GM21360 (cell line): Measurements from ENCODE around the gene ZCCHC7.

Source experiments
- ATAC-seq: cut with Tn5 transposase; IDR thresholded peaks from one replicate; pipeline ENCODE4 v1.9.1; 2021; ENCODE audit warnings: mild to moderate bottlenecking, moderate library complexity; ENCODE audit not compliant: unreplicated experiment

ZCCHC7 gene

GRCh38 chr9:37328556-37329227 lies 208.3 kb downstream of the ZCCHC7 start:
- ATAC-seq = no peak

GRCh38 chr9:37329576-37329975 lies 209.2 kb downstream of the ZCCHC7 start:
- no peak for ATAC-seq

GRCh38 chr9:37331871-37332270 lies 211.5 kb downstream of the ZCCHC7 start:
- no peak for ATAC-seq

- no peak for ATAC-seq
Measured at GRCh38 chr9:37332578-37332977, 212.2 kb downstream of the ZCCHC7 start.

DNA sequence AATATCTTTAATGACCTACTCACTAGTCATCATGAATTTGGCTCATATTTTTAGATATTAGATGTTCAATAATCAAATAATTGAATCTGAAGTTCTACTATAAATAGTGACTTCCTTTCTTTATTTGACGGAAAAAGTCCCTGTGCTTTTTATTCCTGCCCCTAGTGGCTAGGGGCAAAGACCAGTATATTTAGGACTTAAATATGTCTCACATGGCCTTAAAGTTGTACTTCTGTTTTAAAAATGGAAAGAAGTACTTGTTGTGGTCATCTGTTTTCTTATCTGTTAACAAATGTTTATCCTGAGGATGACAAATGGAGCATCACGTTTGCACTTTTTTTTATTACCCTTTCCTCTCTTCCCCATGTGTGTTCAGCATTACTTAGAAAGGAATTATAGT lies 212.9 kb downstream of the ZCCHC7 start:
- no peak for ATAC-seq

GRCh38 chr9:37335238-37335637 lies 214.9 kb downstream of the ZCCHC7 start:
- ATAC-seq = no peak

GRCh38 chr9:37336150-37336549 lies 215.8 kb downstream of the ZCCHC7 start:
- no peak for ATAC-seq

DNA sequence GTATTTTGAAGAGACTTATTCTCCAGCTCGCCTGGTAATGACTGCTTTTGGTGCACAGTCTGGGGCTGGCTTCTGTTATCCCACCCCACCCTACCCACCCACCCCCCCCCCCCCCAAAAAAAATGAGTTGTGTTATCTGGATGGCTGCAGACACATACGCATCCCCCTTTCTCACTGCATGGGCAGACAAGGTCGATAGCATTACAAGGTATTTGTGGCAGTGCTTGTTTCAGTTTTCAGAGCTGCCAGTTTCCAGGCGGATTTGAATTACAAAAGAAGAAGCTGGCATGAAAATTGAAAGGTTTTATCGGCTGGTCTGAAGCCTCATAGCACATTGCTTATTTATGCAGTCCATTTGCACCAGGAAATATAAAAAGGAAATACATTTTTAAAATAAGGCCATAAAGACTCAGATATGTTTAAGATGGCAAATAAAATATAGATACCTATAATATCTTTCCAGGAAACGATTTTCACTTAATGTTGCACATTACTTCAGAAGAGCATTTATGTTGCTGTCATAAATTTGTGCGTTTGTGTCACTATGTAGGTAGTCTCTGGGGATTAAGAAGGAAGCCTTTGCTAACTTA lies 217.0 kb downstream of the ZCCHC7 start:
- ATAC-seq = no peak

GRCh38 chr9:37338218-37338617 lies 217.8 kb downstream of the ZCCHC7 start:
- no peak for ATAC-seq

- no peak for ATAC-seq
Measured at GRCh38 chr9:37339923-37340322, 219.5 kb downstream of the ZCCHC7 start.

GRCh38 chr9:37340961-37341360 lies 220.6 kb downstream of the ZCCHC7 start:
- no peak for ATAC-seq

- ATAC-seq = no peak
Measured at GRCh38 chr9:37341704-37342103, 221.3 kb downstream of the ZCCHC7 start.

GRCh38 chr9:37342493-37342892 lies 222.1 kb downstream of the ZCCHC7 start:
- ATAC-seq = no peak

DNA sequence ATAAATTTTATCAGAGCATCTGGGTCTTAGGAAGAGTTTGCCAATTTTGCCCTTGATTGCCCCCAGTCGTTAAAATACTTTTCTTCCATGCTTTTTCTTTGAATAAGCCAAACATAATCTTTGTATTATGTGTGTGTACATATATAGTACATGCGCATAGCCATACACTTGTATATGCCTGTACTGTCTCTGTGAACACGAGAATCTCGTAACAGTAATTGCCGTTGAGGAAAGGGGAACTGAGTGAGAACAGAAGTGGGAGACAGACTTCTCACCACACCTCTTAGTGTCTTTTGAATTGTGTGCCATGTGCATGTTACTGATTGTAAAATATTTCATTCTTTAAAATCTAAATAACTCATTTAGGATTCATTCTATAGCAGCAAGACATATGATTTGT lies 222.5 kb downstream of the ZCCHC7 start:
- peak; percentile 54 for ATAC-seq

DNA sequence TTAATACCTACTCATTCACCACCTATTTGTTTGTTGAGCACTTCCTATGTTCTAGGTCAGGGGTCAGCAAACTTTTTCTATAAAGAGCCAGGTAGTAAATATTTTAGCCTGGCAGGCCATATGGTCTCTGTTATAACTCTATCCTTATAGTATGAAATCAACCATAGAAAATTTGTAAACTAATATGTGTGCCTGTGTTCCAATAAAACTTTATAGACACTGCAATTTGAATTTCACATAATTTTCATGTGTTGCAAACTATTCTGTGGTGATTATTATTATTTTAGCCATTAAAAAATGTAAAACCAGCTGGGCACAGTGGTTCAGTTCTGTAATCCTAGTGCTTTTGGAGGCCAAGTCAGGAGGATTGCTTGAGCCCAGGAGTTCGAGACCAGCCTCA lies 223.3 kb downstream of the ZCCHC7 start:
- ATAC-seq = no peak

DNA sequence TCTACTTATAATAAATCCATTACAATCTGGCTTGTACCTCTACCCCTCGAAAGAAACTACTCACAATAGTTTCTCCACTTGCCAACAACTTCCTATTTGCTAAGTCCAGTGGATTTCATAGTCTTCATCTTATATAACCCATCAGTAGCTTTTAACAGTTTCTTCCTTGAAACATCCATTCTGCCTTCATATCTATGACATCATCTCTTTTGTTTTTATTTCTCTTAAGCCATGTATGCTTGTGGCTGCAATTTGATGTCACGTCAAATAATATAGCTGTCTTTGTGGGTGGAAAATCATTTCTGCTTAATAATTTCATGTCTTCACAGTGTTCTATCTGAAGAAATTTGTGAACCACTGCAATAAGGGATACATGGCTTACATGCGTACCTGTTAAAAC lies 224.7 kb downstream of the ZCCHC7 start:
- no peak for ATAC-seq

DNA sequence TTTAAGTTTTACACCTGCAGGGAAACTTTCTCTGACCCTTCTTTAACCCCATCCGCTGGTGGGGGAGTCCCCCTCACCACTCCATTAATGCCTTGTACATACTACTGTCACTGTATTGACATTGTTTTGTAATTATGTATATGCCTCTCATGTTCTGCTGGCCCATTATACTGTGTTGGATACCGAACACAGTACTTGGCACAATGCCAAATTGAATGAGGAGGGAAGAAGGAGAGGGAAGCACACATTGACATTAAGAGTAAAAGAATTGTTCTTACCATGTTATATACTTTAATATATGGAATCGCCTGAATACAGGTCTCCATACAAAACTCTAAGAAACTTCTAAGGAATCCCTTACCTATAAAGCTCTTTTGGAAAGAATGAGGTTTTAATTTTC lies 228.5 kb downstream of the ZCCHC7 start:
- ATAC-seq = no peak

- no peak for ATAC-seq
Measured at GRCh38 chr9:37350486-37351190, 230.3 kb downstream of the ZCCHC7 start.

DNA sequence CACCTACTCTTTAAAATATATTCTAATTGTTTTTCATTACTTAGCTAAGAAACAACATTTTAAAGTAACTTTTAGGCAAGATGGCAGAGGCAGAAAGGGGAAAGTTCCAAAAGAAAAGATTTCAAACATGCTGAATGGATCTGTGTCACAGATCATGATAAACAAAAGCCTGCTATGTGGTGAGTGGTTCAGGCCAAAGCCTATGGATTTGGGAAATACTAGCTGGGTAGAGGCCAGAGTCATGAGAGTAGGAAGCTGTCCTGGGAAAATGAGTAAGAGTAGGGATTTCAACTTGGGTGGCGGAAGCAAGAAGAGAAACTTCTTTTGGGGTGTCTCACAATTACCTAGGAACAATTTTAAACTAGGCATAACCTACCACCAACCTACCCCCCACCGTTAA lies 233.4 kb downstream of the ZCCHC7 start:
- ATAC-seq = no peak

GRCh38 chr9:37362430-37362829 lies 242.1 kb downstream of the ZCCHC7 start:
- no peak for ATAC-seq

DNA sequence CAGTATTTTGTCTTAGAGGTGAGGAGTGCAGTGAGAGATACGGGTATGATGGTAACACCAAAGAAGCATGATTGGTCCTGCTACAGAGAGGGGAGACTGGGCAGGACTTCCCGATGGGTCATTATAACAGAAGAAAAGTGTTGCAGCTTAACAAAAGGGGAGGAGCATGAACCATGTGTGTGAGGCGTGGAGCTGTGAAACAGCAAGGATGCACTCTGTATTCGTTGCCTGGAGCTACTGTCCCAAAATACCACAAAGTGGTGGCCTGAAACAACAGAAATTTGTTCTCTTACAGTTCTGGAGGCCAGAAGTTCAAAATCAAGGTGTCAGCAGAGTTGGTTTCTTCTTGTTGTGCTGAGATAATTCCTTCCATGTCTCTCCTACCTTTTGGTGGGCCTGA lies 242.8 kb downstream of the ZCCHC7 start:
- no peak for ATAC-seq

GRCh38 chr9:37364136-37364535 lies 243.8 kb downstream of the ZCCHC7 start:
- ATAC-seq = no peak
